Measurements from ENCODE around the gene NUFIP1. TPM values are rescaled to one million over a fixed set of nuclear protein-coding genes. Genes with fewer than 3 reads are reported as not detected.

NUFIP1 gene
- total and polyA plus RNA-seq, 2 of the 8 experiments (the other 6 are each of a cell fraction or from before 2014, with no cell fraction given), result 4.6 to 16.6 TPM

DNA sequence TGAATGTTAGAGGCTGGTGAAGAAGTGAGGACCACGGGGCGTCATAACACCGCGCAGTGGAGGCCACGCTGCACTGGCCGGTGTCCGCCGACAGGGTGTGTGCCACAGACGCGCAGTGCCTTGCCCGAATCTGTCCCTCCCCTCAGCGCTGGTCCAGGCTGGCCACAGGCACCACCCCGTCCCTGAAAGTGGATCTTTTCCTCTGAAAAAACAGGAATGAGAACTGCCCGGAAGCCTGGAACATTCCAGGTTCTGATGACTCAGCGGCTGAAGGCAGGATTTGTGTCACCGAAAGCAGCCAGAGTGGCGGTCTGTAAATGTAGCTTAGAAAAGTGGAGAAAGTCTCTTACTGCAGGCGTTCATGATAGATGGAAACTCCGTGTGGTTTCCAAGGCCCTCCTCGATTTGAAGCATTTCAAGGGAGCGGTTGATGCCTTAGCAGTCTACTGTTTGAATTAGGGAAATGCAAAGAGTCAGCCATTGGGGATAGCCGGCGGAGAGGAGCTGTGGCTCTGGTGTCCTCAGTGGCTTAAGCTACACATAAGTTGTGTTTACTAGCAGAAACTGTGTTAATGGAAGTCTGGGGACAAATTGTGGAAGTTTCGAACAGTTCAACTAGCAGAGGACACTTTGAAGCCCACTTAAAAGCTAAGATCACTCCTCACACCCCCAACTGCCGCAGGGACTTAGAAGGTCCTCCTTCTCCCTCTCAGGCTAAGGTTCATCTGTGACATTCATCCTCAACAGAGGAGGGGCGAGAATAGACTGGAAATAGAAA is 70.8 kb downstream of the NUFIP1 start (continued):
- TF ChIP-seq RFX5 (IDR thresholded peaks at IDR 0.05; ENCODE audit: borderline replicate concordance, low read depth, low read length) (no peak), FOSL1 (IDR thresholded peaks at IDR 0.05; ENCODE audit: insufficient read depth, low read depth, low read length) (no peak), SP4 (IDR thresholded peaks at IDR 0.05; ENCODE audit: low read length) (no peak), SIN3A (conservative IDR thresholded peaks at IDR 0.05 in 1 of 2, IDR thresholded peaks at IDR 0.05 in 1 of 2; ENCODE audit: low read depth in 1 of 2, low read length in 2 of 2) (peak in 1 of 2 experiments; percentile 82; a peak in 2 of 4 replicates), RBBP5 (IDR thresholded peaks at IDR 0.05; ENCODE audit: borderline replicate concordance, low read depth, low read length) (no peak; the same call in 1 of the 2 replicates), CHD2 (IDR thresholded peaks at IDR 0.05; ENCODE audit: low read length) (no peak), SRF (IDR thresholded peaks at IDR 0.05; ENCODE audit: low read depth, low read length) (no peak), NANOG (IDR thresholded peaks at IDR 0.05; ENCODE audit: insufficient read depth, low read depth, low read length, poor library complexity, severe bottlenecking) (no peak), TEAD4 (IDR thresholded peaks at IDR 0.05; ENCODE audit: low read depth, low read length) (peak; percentile 53; the same call in 1 of the 2 replicates), TBP (IDR thresholded peaks at IDR 0.05; ENCODE audit: low read depth, low read length) (no peak), TAF7 (optimal IDR thresholded peaks at IDR 0.05; ENCODE audit: borderline replicate concordance, low read depth, low read length) (no peak), GABPA (IDR thresholded peaks at IDR 0.05; ENCODE audit: borderline replicate concordance, insufficient read depth, low read length) (no peak), BCL11A (IDR thresholded peaks at IDR 0.05; ENCODE audit: low read depth in 2 of 2, low read length in 2 of 2) (no peak), BRCA1 (IDR thresholded peaks at IDR 0.05; ENCODE audit: low read depth, low read length) (no peak), CEBPB (IDR thresholded peaks at IDR 0.05; ENCODE audit: low read depth, low read length) (no peak), GTF2F1 (IDR thresholded peaks at IDR 0.05; ENCODE audit: borderline replicate concordance, low read depth, low read length) (no peak), EZH2 (IDR thresholded peaks at IDR 0.05; ENCODE audit: low read depth, low read length, severe bottlenecking) (no peak), HDAC6 (IDR thresholded peaks at IDR 0.05; ENCODE audit: low read depth, low read length) (no peak)
- TF ChIP-seq, protein P1, sequence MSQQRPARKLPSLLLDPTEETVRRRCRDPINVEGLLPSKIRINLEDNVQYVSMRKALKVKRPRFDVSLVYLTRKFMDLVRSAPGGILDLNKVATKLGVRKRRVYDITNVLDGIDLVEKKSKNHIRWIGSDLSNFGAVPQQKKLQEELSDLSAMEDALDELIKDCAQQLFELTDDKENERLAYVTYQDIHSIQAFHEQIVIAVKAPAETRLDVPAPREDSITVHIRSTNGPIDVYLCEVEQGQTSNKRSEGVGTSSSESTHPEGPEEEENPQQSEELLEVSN (IDR thresholded peaks at IDR 0.05), result no peak
- TF ChIP-seq, protein P2, sequence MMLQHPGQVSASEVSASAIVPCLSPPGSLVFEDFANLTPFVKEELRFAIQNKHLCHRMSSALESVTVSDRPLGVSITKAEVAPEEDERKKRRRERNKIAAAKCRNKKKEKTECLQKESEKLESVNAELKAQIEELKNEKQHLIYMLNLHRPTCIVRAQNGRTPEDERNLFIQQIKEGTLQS (IDR thresholded peaks at IDR 0.05; ENCODE audit: insufficient read depth, low read depth, low read length), result peak; percentile 52; the same call in 1 of the 2 replicates
- TF ChIP-seq, protein P3, sequence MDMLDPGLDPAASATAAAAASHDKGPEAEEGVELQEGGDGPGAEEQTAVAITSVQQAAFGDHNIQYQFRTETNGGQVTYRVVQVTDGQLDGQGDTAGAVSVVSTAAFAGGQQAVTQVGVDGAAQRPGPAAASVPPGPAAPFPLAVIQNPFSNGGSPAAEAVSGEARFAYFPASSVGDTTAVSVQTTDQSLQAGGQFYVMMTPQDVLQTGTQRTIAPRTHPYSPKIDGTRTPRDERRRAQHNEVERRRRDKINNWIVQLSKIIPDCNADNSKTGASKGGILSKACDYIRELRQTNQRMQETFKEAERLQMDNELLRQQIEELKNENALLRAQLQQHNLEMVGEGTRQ (IDR thresholded peaks at IDR 0.05; ENCODE audit: low read length), result no peak; the same call in 1 of the 2 replicates
